ENCODE measurements around the gene FAM161A.

Gene FAM161A

GRCh38 chr2:61792355-61792890, 61.4 kb downstream of the FAM161A start:
- no peak for TF ChIP-seq CTCF (IDR thresholded peaks at IDR 0.05; ENCODE audit: borderline replicate concordance, insufficient read depth, low read depth, low read length)
- H3K4me3 ChIP-seq (ENCODE audit: low read depth, low read length), result no peak overlapping the region

GRCh38 chr2:61789807-61790602, 63.9 kb downstream of the FAM161A start:
- TF ChIP-seq CTCF (IDR thresholded peaks at IDR 0.05; ENCODE audit: borderline replicate concordance, insufficient read depth, low read depth, low read length), result no peak
- no peak overlapping the region for H3K4me3 ChIP-seq (ENCODE audit: low read depth, low read length)

GRCh38 chr2:61787941-61788563, 65.8 kb downstream of the FAM161A start:
- no peak overlapping the region for H3K4me3 ChIP-seq (ENCODE audit: low read depth, low read length)
- TF ChIP-seq CTCF (IDR thresholded peaks at IDR 0.05; ENCODE audit: borderline replicate concordance, insufficient read depth, low read depth, low read length), result no peak

GRCh38 chr2:61786876-61787275, 67.0 kb downstream of the FAM161A start:
- H3K4me3 ChIP-seq (ENCODE audit: low read depth, low read length), result no peak overlapping the region
- TF ChIP-seq CTCF (IDR thresholded peaks at IDR 0.05; ENCODE audit: borderline replicate concordance, insufficient read depth, low read depth, low read length), result no peak

- TF ChIP-seq CTCF (IDR thresholded peaks at IDR 0.05; ENCODE audit: borderline replicate concordance, insufficient read depth, low read depth, low read length), result no peak
- no peak overlapping the region for H3K4me3 ChIP-seq (ENCODE audit: low read depth, low read length)
These were observed 68.3 kb downstream of the FAM161A start for GRCh38 chr2:61785583-61785982.

GRCh38 chr2:61784643-61785042, 69.2 kb downstream of the FAM161A start:
- H3K4me3 ChIP-seq (ENCODE audit: low read depth, low read length), result no peak overlapping the region
- no peak for TF ChIP-seq CTCF (IDR thresholded peaks at IDR 0.05; ENCODE audit: borderline replicate concordance, insufficient read depth, low read depth, low read length)
